Upper lobe of left lung (tissue), 4 donors: ENCODE data around the gene APBB1IP.

Experiments
- POLR2A ChIP-seq, 4 donors: fragments of 450-650 bp; IDR thresholded peaks; one replicate each; pipeline ENCODE4 v1.5.1; 2016 to 2017; ENCODE audit warnings: antibody characterized with exemption in 4 of 4, mild to moderate bottlenecking in 2 of 4
- POLR2AphosphoS5 ChIP-seq, 2 donors: sonication (generic); formaldehyde crosslinking; IDR thresholded peaks; one replicate each; pipeline ENCODE4 v1.5.1; 2017; ENCODE audit warnings: antibody characterized with exemption in 2 of 2
- TF ChIP-seq, protein P1 (sequence below), 6 experiments: fragments of 450-650 bp in 4 of 6; fragments of 200-600 bp in 2 of 6; sonication (generic) in 2 of 6; IDR thresholded peaks; one replicate each; pipeline ENCODE4 v1.5.1; 2016 to 2019; ENCODE audit warnings: antibody characterized with exemption in 6 of 6

DNA sequence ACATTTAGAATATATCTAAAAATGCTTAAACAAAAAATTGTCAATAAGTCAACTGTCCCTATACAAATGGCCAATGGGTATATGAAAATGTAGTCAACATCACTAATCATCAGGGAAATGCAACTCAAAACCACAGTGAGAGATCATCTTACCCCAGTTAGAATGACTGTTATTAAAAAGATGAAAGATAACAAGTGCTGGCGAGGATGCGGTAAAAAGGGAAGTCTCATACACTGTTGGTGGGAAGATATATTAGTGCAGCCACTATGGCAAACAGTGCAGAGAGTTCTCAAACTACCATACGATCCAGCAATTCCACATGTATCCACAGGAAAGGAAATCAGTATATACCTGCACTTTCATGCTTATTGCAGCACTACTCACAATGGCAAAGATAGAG is 48.6 kb upstream of the APBB1IP start:
- TF ChIP-seq POLR2A (IDR thresholded peaks at IDR 0.05), result no peak
- TF ChIP-seq, protein P1, sequence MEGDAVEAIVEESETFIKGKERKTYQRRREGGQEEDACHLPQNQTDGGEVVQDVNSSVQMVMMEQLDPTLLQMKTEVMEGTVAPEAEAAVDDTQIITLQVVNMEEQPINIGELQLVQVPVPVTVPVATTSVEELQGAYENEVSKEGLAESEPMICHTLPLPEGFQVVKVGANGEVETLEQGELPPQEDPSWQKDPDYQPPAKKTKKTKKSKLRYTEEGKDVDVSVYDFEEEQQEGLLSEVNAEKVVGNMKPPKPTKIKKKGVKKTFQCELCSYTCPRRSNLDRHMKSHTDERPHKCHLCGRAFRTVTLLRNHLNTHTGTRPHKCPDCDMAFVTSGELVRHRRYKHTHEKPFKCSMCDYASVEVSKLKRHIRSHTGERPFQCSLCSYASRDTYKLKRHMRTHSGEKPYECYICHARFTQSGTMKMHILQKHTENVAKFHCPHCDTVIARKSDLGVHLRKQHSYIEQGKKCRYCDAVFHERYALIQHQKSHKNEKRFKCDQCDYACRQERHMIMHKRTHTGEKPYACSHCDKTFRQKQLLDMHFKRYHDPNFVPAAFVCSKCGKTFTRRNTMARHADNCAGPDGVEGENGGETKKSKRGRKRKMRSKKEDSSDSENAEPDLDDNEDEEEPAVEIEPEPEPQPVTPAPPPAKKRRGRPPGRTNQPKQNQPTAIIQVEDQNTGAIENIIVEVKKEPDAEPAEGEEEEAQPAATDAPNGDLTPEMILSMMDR (IDR thresholded peaks at IDR 0.05), result no peak
- TF ChIP-seq POLR2AphosphoS5 (IDR thresholded peaks at IDR 0.05), result no peak
